GM19372 (cell line): ENCODE measurements around the gene MORN1.

Experiments used
- ATAC-seq: cut with Tn5 transposase; IDR thresholded peaks from one replicate; pipeline ENCODE4 v1.9.1; 2021; ENCODE audit warnings: mild to moderate bottlenecking, low read depth, moderate library complexity; ENCODE audit not compliant: unreplicated experiment

The MORN1 gene

DNA sequence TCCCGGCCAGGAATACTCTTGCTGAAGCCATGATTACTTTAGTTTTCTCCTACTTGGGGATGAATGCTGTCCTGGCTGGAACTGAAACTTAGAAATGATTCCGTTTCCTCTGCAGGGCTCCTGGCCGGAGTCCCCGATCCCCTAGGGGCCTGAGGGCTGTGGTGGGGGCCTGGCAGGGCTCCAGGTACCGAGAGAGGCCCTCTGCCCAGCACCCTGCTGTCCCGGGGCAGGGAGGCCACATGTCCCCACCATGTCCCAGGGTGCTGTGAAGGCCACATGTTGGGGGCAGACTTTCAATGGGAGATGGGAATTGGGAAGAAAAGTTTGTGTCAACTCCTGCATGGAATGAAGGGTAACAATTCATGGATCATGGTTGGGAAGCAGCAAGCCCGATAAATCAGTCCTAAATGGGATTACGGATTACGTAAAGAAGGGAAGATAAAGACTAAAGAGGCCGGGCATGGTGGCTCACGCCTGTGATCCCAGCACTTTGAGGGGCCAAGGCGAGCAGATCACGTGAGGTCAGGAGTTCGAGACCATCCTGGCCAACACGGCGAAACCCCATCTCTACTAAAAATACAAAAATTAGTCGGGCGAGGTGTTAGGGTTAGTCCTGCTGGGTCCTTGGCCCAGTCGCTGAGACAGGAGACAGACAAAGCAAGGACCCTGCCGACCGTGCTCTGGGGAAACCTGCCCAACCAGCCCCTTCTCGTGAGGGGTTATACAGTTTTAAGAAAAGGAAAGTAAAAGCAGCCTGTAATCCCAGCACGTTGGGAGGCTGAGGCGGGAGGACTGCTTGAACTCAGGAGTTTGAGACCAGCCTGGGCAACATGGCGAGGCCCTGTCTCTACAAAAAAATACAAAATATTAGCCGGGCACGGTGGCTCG lies 37.6 kb downstream of the MORN1 start:
- ATAC-seq = no peak

DNA sequence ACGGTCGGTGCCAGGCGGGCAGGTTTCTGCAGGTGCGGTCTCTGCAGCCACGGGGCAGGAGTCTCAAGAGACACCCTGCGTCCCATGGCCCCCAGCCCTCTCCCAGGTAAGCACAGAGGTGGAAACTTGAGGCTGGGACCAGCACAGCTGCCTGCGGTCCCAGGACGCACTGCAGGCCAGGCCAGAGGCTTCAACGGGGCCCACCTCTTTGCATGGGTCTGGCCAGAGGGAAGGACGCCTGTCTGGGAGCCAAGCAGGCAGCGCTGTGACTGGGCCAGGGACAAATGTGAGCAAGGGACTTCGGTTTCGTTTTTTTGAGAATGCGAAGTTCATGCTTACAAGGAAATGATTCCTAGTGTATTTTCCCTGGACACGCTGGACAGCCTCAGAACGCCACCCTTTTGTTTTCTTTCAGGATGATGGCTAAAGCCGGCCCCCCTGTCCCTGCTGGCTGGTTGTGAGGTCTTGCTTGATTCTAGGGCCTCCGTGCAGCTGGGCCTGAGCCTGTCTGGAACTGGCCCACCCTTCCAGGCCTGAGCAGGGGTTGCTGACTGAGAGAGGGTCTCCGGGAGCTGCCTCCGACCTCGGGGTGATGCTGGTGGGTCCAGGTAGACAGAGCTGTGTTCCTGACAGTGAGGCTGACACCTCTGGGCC lies 38.3 kb downstream of the MORN1 start:
- ATAC-seq = no peak

DNA sequence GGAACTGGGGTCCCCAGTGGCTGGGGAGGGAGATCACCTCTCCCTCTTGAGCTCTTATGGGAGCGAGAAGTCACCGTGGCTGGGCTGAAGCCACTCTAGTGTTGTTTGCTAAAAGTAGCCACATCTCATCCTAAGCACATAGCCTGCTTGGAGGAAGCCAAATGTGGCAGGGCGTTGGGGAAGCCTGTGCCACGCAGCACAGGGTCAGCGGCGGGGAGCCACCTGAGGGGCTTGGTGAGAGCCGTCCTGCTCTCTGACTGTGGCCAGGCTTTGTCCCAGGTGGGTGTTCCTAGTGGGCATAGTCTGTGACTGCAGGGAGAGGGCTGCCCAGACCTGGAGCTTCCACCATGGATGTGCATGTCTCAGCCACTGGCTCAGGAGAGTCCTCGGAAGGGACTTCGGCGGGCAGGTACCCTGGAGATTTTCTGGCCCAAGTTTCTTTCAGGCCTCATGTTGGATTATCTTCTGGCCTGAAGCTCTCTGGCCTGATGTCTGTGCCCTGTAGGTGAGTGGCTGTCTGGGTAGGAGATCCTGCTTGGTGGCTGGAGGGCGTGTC lies 38.9 kb downstream of the MORN1 start:
- ATAC-seq = no peak

DNA sequence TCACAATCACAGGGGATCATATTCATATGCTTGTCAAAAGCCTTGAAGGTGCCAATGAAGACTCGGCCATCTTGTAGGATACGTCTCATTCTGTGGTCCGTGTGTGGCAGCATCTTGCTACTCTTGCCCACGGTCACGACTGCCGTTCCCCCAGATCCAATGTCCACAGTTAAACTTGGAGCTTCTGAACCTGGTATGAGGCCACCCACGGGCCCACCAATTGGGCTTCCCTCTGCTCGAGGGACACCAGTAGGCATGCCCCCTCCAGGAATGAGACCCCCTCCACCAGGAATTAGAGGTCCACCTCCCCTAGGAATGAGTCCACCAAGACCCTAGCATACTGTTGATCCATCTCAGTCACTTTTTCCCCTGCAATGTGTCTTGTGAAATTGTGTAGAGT lies 39.6 kb downstream of the MORN1 start:
- ATAC-seq = no peak

DNA sequence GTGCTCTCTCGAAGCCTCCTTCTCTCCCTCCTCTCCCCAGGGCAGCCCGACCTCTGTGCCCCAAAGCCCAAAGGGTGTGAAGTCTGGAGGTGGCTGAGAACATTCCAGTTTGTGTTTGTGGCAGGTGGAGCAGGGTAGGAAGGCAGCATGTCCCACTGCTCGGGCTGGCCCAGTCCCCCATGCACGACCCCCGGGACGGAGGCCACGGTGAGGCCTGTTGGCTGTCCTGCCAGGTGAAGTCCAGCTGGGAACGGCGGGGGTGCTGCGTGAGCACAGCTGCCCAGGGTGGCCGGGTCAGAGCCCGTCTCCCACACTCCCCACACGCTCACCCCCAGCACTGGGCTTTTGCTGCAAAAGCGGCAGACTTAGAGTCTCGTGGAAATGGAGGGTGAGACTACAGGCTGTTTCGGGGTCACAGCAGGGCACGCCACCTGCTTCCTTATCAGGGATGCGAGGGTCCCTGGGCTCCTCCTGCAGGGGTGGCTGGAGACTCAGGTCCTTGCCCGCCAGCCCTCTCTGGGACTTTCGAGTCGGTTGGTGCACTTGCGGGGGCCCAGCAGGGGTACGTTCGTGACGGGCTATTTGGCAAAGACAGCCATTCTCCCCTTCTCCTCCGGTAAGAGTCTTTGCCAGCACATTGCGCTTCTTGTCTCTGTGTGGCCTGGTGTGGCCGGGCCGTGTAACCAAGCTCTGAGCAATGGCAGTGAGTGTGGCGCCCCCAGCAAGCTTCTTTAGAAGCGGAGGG lies 40.3 kb downstream of the MORN1 start:
- no peak for ATAC-seq

DNA sequence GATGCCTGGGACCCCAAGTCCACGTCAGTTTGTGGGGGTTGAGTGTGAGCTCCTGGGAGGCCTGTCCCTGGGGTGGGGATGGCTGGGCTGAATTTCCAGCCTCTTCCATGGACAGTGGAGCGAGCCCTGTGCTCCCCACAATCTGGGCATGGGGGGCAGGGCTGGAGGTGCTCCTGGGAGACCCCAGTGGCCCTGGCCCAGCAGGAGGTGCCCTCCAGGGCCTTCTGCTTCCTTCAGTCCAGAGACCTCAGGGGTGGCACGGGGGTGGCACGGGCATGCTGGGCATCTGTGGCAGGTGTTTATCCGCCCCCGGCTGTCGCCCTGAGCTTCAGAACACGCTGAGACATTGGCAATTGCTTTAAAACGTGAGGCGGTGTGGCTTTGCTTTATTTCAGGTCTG lies 40.9 kb downstream of the MORN1 start:
- no peak for ATAC-seq

DNA sequence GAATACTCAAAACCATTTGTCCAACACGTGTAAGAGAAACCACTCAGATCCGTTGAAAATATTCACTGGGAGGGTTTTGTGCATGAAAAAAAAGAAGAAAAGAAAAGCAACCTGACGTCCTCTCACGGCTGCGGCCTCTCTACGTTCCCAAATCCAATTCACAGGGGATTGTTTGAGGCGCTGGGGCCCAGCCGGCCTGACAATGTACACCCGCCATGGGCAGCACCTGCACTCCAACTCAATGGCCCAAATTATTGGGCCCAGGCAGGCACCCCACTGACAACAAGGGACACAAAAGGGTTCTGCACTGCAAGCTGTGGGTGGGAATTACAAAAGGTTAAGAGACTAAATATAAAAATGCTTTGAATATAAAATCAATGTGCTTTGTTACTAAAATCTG lies 41.5 kb downstream of the MORN1 start:
- no peak for ATAC-seq

DNA sequence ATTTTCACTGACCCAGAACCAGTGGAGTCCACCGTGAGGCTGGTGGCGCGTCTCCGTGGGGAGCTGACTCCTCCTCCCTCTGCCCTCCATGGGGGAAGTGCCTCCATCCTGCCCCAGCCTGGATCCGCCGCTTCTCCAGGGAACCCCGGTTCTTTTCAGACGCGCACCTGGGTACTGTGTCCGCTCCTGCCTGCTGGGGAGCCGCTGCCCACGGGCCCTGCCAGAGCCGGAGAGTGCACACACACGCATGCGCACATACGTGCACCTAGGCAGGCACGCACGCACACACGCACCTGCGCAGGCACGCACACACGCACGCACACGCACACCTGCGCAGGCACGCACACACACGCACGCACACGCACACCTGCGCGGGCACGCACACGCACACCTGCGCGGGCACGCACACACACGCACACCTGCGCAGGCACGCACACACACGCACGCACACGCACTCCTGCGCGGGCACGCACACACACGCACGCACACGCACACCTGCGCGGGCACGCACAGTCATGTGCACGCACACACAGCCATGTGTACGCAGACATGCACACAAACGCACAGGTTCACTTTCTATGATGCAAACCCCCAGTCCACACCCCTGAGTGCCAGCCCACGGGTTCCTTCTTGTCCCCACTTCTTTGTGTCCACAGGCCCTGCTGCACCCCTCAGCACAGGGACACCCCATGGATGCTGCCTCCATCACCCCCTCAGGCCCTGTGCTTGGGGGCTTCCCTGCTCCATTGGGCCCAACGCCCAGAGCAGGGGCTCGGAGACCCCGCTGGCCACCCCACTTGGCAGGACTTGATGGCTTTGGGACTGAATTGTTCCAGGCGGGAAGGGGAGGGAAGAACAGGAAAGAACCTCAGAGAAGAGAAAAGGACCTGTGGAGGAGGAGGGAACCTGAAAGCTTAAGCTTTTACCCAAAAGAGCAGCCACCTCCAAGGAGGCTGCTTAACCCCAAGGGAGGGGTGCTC lies 42.7 kb downstream of the MORN1 start:
- no peak for ATAC-seq

DNA sequence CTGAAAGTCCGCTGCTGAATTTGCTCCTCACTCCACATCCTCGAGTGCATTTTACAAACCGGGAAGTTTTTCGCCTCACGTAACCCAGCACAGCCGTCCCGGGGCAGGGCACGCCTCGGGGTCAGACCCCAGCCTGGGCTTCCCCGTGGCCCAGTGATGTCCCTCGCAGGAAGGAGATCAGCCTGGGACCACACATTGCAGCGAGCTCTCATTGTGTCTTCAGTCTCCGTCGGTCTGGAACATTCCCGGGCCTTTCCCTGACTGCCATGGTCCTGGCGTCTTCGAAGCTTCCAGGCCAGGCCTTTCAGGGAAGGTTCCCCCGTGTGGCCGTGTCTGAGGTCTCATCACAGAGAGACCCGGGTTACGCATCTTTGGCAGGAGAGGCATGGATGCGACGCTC lies 43.5 kb downstream of the MORN1 start:
- no peak for ATAC-seq

DNA sequence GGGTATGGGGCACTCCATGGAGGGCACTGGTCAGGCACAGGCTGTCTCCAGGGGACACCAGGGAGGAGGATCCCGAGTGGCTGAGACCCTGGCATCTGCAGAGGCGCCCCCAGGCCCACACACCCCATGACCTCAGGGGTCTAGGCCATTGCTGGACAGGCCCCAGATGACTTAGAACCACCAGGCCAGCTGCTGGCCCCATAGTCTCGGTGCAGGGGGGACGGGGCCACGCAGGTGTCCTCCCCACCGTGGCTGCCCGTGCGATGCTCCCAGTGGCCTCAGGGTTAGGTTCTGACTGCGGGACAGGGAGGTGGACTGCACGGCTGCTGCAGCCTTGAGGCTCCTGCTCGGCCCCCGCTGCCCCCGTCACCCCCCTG lies 44.0 kb downstream of the MORN1 start:
- ATAC-seq = no peak

DNA sequence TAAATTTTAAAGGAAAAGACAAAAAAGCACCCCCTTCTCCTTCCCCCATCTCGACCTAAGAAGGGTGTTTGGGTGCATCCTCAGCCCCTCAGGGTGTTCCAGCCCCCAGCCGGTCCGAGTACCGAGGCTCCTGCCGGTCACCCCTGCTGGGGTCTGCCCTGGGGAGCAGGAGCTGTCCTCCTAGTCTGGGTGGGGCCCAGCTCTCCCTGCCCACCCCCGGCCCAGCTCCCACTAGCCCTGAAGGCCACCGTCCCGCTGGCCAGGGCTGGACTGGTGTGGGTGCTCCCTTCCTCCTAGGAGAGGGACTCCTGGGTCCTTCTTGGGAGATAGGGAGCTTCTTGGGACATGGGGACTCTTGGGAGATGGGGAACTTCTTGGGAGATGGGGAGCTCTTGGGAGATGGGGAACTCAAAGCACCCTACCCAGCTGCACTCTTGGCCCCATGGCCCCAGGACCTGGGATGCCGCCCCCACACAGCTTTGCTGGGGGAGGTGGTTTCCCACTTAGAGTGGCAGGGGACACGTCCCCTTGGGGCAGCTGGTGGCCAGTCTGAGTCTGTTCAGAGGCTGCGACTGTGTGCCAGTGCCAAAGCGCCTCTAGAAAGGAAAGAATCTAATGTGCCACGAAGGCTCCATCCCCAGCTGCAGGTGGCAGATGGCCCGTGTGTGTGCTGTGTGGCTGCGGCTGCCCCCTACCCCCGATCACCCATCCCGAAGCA lies 44.5 kb downstream of the MORN1 start:
- ATAC-seq = no peak

DNA sequence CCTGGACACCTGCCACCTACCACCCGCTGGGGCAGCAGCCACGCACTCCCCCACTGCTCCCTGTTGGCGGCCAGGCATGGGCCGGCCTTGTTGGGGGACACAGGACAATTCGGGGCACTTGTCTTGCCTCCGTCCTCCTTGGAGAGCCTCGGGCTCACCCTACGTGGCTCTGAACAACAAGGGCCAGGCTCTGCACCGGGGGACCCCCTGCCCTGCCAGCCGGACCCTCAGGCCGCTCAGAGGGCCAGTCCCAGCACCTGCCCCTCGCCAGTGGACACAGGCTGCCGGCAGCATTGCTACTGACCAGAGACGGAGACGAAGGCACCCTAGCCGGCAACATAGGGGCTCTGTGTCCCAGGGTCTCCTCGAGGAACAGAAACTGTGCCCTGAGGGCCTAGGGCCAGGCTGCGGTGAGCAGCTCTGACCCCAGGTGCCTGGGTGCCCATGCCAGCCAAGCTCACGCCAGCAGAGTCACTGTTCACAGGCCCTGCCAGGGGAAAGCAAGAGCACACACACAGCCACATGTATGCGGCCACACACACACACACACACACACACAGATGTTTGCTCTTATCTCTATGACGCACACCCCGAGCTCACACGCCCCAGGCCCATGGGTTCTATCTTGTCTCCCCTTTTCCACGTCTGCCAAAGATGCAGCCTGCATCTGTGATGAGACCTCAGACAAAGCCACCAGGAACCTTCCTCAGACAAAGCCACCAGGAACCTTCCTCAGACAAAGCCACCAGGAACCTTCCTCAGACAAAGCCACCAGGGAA lies 45.9 kb downstream of the MORN1 start:
- ATAC-seq = no peak

DNA sequence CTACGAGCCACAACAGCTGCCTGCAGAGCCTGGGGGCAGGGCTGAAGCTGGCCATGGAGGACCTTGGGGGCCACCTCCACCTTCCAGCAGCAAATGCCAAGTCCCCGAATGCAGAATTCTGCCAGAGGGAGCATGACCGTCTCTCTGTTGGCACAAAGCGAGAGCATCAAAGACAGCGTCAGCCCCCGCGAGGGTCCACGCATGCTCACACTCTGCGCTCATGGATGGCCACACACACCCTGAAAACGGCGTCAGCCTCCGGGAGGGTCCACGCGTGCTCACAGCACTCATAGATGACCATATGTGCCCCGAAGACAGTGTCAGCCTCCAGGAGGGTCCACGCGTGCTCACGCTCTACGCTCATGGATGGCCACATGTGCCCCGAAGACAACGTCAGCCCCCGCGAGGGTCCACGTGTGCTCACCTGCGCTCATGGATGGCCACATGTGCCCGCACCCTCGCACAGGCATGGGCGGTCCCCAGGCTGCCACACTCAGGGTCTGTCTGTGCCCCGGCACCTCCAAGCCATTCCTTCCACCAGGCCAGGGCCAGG lies 46.5 kb downstream of the MORN1 start:
- no peak for ATAC-seq

DNA sequence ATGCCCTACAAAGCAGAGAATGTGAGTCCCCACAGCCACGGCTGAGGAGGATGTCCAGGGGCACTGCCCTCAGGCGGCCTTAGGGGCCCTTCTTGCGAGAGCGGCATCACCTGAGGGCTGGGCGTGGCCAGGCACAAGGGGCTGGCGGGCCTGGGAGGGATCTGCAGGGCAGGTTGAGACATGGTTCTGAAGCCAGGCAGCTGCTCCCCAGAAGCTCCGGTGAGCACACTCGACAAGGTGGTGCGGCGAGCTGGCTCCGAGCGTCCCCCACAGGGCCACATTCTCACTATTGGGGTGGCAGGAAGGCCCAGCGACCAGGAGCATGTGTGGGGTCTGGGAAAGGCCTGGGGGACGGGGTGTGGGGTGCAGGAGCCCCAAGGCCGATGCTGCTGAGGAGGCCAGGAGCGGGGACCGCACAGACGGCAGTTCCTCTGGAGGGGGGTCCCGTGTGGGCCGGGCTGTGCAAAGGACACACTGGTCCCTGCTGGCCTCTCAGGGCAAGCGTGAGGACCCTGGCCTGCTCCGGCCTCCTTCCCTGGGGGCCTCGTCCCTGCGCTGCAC lies 47.2 kb downstream of the MORN1 start:
- ATAC-seq = no peak

DNA sequence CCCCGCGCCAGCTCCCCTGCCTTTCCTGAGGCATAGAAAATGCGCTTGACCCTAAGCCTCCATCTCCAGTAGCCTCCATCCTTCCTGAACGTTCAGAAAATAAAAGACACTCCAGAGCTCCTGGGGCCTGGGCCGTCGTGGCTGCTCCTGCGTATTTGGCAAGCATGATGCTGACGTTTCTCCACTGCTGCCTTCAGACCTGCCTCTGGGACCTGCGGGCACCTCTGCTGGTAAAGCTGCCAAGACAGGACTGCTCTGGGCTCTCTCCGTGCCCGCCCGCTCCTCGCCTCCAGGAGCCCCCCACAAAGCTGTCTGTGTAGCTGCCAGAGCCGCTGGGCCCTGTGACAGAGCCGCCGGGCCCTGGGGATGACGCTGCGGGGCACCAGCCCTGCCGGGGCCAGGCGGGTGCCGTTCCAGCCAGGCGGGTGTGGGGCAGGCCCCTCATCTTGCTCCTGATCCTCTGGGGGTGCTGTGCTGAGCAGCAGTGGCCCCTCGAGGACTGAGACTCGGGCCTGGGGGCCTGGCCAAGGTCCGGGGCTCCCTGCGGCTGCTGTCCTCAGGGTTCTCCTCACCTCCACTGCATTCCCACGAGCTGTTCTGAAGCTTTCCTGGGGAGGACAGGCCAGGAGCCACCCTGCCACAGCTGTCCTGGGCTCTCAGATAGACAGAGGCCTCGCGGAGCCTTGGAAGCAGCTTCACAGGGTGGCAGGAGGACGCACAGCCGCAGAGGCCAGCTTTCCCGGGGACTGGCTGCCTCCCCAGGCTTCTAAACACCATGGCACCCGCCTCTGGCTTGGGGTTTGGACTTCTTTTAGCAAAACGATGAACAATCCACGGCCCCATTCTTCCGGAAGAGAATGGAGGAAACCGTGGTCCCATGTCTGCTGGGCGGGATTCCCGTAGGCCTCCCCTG lies 48.1 kb downstream of the MORN1 start:
- no peak for ATAC-seq

DNA sequence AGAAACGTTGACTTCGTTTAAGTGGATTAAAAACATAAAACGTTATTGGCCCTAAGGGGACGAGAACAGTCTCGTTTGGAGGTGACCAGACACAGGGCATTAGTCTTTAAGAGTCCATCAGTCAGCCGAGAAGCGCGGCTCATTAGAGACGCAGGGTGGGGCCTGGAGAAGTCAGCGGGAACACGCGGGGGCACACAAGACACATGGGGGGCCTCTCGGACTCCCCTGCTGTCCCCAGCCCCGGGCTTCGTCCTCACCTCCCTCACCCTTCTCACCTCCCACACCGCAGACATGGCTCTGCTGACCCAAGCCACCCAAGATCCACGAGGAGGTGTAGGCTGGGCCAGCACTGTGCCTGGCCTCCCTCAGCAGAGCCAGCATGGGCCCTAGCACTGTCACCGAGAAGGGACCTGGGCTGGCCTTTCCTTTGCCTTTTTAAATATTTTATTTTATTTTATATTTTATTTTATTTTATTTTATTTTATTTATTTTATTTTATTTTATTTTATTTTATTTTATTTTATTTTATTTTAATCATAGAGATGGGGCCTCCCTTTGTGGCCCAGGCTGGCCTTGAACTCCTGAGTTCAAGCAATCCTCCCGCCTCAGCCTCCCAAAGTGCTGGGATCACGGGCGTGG lies 48.9 kb downstream of the MORN1 start:
- ATAC-seq = no peak
